ENCODE measurements around the gene LPCAT4.
"Not testable (repeated sequence)": the region's sequence is repeated elsewhere in the genome, so short reads cannot be mapped to it uniquely, and the experiment has no call there.

LPCAT4 gene, protein sequence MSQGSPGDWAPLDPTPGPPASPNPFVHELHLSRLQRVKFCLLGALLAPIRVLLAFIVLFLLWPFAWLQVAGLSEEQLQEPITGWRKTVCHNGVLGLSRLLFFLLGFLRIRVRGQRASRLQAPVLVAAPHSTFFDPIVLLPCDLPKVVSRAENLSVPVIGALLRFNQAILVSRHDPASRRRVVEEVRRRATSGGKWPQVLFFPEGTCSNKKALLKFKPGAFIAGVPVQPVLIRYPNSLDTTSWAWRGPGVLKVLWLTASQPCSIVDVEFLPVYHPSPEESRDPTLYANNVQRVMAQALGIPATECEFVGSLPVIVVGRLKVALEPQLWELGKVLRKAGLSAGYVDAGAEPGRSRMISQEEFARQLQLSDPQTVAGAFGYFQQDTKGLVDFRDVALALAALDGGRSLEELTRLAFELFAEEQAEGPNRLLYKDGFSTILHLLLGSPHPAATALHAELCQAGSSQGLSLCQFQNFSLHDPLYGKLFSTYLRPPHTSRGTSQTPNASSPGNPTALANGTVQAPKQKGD

GRCh38 chr15:34367101-34368081 lies at the start of gene LPCAT4:
LPCAT4 (minus strand) TSS chr15:34367196; CDS start chr15:34367100, 96 bp downstream.
- DNase-seq (ENCODE audit: low read depth), result peak; percentile 76

GRCh38 chr15:34409511-34409910 lies 42.5 kb upstream of the LPCAT4 start:
- not testable (repeated sequence) for DNase-seq (ENCODE audit: low read depth)

DNA sequence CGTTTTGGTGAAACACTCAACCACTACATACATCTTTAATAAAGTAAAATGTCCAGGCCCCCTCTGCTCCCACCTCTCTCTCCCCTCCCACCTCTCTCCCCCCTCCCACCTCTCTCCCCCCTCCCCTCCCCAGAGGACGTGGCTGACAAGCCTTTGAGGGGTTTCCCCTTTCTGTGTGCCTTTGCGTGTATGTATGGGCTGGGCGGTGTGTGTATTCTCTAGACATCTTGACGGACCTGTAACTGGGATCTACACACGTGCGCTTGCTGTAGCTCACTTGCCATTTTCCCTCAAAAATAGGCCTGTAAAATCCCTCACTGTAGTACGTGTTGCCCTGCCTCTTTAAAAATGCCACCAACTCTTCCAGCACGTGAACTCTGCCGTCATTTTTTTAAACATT lies 42.0 kb upstream of the LPCAT4 start:
- not testable (repeated sequence) for DNase-seq (ENCODE audit: low read depth)

DNA sequence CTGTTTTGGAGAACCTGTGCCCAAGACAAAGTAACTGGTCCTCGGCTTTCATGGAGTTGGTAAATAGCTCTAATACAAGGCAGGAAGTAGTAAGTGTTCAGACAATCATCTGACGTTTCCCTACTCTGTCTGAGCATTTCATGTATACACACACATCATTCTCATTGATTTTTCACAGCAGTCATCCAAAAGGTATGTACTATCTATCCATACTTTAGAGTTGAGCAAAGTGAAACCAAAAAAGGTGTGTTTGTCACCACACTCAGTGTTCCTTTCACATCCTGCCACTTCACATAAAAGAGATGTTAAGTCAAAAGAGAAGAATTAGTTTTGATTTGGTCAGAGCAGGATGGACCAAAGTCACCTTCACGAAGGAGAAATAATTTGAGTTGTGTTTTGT lies 36.9 kb upstream of the LPCAT4 start:
- DNase-seq (ENCODE audit: low read depth), result not testable (repeated sequence)

- not testable (repeated sequence) for DNase-seq (ENCODE audit: low read depth)
Measured at GRCh38 chr15:34403160-34403598, 36.2 kb upstream of the LPCAT4 start.

DNA sequence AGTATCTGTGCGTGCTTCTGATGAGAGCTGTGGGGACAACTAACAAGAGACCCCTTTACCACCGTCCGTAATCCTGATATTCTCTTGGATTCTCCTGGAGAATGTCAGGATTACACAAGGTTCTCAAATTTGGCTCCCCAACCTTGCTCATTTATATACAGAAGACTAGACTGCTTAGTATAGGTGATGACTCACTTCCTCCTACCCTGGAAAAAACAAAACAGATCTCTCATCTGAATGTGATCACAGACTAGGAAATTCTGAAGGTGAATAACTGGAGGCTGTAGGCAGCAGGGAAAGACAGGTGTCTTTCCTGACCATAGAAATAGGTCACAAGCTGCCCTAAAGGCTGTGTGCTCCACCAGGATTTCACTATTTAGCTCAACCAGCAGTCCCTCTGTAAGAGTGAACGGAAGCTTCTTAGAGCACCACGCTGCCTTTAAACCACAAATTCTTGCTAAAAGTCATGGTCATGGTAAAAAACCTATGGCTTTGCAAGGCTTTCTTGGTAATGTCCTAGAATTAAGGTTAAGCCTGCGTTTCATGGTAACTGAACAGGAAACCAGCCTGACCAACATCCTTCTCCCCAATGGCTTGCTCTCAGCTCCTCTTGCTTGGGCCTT lies 30.8 kb upstream of the LPCAT4 start:
- not testable (repeated sequence) for DNase-seq (ENCODE audit: low read depth)

- DNase-seq (ENCODE audit: low read depth), result not testable (repeated sequence)
Measured at GRCh38 chr15:34392981-34393380, 26.0 kb upstream of the LPCAT4 start.

GRCh38 chr15:34389594-34390086 lies 22.6 kb upstream of the LPCAT4 start:
- not testable (repeated sequence) for DNase-seq (ENCODE audit: low read depth)

DNA sequence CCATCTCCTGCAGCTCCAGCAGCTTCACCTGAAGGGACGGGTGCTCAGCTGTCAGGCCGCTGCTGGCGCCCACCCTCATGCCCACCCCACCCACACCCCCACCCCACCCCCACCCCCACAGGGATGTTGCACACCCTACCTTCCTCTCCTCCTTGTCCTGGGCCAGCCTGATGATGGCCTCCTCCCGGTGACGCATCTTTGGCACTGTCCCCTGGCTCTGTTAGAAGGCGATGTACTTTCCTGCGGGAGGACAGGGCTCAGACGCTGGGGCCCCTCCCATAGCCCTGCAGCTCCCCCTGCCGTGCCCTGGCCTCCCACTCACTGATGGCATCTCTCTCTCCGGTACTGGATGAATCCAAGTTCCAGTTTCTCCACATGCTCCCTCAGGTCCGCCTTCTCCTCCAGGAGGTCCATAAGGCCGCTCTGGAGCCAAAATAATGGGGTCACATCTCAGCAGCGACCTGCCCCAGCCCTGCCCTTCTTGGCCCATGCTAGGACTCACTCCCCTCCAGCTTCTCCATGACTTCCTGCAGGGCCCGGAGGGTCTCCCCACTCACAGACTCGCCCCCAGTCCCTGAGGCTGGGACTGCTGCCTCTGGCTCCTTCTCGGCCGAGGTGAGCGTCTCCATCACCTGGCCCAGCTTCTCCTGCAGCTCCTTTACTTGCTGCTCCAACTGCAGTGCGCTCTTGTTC lies 15.0 kb upstream of the LPCAT4 start:
- DNase-seq (ENCODE audit: low read depth), result not testable (repeated sequence)

GRCh38 chr15:34380491-34380890 lies 13.5 kb upstream of the LPCAT4 start:
- not testable (repeated sequence) for DNase-seq (ENCODE audit: low read depth)

GRCh38 chr15:34376856-34377255 lies 9.9 kb upstream of the LPCAT4 start:
- DNase-seq (ENCODE audit: low read depth), result no peak

DNA sequence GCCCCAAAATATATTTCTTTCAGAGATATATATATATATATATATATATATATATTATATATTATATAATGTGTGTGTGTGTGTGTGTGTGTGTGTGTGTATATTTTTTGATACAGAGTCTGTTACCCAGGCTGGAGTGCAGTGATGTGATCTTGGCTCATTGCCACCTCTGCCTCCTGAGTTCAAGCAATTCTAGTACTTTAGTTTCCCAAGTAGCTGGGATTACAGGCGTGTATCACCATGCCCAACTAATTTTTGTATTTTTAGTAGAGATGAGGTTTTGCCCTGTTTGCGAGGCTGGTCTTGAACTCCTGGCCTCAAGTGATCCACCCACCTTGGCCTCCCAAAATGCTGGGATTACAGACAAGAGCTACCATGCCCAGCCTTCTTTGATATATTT lies 8.5 kb upstream of the LPCAT4 start:
- not testable (repeated sequence) for DNase-seq (ENCODE audit: low read depth)

GRCh38 chr15:34374816-34375215 lies 7.8 kb upstream of the LPCAT4 start:
- DNase-seq (ENCODE audit: low read depth), result no peak

DNA sequence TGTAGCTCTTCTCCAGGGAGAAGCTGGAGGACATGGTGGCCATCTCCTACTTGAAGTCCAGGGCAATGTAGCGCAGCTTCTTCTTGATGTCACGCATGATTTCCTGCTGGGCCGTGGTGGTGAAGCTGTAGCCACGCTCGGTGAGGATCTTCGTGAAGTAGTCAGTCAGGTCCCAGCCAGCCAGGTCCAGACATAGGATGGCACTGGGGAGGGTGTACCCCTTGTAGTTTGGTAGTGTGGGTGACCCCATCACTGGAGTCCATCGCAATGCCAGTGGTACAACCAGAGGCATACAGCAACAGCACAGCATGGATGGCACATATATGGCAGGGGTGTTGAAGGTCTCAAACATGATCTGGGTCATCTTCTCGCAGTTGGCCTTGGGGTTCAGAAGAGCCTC lies 7.0 kb upstream of the LPCAT4 start:
- DNase-seq (ENCODE audit: low read depth), result no peak

DNA sequence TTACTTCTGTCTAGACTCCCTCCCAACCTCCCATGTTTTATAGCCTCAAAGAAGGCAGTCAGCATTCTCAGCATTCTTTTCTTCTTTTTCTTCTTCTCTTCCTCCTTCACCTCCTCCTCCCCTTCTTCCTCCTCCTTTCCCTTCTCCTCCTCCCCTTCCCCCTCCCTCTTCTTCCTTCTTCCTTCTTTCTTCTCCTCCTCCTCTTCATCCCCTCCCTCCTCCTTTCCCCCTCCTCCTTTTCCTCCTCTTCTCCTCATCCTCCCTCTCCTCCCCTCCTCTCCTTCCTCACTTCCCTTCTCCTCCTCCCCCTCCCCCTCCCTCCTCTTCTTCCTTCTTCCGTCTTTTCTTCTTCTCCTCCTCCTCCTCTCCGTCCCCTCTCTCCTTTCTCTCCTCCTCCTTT lies 3.6 kb upstream of the LPCAT4 start:
- DNase-seq (ENCODE audit: low read depth), result no peak

GRCh38 chr15:34370129-34370528 lies 3.1 kb upstream of the LPCAT4 start:
- no peak for DNase-seq (ENCODE audit: low read depth)

DNA sequence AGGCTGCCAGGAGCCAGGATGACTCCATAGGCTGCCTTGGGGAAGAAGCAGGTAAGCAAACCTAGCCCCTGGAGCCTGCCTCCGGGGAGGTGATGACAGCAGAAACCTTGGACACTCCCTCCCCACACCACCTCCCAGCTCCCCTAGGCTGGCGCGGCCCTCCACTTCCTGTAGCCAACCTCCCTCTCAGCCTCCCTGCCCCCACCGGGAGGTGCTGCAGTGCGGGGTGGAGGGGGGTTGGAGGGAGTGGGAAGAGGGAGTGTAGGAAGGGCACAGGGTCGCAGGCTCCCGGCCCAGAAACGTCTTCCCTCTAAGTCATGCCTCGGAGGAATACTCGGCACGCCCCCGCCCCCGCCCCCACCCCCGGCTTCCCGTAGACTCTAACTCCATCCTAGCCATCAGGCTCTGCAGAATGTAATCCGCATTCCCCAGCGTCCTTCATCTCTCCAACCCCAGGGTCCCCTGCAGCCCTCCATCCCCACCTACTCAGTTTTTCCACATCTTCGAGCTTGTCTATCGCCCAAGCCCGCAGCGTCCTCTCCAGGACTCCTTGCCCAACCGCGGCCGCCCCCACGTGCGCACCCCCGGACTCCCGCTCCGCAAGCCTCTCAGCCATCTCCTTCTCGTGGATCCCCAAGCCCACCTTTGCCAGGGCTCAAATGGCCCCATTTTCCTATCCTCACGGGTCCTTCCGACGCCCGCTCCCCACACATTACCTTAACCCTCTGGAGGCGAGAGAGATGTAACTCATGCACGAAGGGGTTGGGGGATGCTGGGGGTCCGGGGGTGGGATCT lies 528 bp downstream of the LPCAT4 start:
- DNase-seq (ENCODE audit: low read depth), result peak; percentile 65

DNA sequence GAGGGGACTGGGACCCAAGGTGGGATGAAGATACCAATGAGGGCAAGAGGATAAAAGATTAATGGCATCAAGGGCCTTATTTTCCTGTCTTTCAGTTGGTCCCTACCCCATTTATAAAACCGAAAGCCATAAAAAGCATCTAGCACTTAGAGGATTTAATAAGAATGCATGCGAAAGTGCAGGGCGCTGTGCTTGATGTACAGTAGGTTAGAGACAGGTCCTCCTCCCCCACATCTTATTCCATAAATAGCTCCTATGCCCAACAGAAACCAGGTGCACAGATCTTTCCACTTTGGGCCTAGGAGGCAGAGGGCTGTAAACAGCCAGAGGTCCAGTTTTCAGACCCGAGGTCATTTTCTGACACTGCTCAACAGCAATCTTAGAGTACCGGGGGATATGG lies 1.2 kb downstream of the LPCAT4 start:
- DNase-seq (ENCODE audit: low read depth), result no peak

DNA sequence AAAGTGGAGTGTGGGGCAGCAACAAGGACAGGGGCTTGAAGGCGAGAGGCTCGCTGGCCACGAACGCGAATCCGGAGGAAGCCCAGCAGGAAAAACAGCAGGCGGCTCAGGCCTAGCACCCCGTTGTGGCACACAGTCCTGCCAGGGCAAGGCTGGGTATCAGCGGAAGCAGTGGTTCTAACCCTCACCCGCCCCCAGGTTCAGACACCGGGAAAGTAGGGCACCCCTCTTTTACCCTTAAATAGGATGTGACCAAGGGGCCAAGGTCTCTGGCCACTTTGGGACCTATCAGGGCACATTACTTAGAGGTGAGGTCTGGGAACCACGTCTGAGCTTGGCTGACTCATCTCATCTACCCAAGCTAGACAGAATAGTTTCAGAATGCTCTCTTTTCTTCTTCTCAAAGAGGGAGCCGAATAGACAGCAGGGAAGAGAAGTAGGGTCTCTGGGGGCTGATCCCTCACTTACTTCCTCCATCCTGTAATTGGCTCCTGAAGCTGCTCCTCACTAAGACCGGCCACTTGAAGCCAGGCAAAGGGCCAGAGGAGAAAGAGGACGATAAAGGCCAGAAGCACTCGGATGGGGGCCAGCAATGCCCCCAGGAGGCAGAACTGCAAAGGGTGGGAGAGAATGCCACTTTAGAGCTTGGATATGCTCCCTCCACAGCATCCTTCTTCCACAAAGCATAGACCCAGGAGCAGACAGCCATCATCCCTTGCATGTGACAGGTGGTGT lies 1.7 kb downstream of the LPCAT4 start:
- DNase-seq (ENCODE audit: low read depth), result no peak

GRCh38 chr15:34364041-34364440 lies 3.0 kb downstream of the LPCAT4 start:
- DNase-seq (ENCODE audit: low read depth), result no peak
